ENCODE results near the gene TMEM232.

- no peak for TF ChIP-seq CTCF (conservative IDR thresholded peaks at IDR 0.05)
- TF ChIP-seq ZFX (IDR thresholded peaks at IDR 0.05) = no peak
Observed at GRCh38 chr5:110651507-110651906, 75.0 kb downstream of the TMEM232 start.
